HepG2 (cell line): ENCODE measurements around the gene ZBTB46. TPM values are rescaled to one million over a fixed set of nuclear protein-coding genes. Genes with fewer than 3 reads are reported as not detected.
A peak's percentile ranks its signal among the peaks of the same experiment; 100 is the strongest.

Experiments
- CCAR2 ChIP-seq: fragments of 200-400 bp; formaldehyde crosslinking; optimal IDR thresholded peaks from 2 replicates; pipeline ENCODE3; 2018; ENCODE audit warnings: low read depth, mild to moderate bottlenecking, low read length, moderate library complexity
- CREB1 ChIP-seq, 2 experiments: fragments of 450-650 bp in 1 of 2; IDR thresholded peaks; 2 replicates each; pipeline ENCODE4 v1.6.1; 2016 to 2017; ENCODE audit warnings: control low read depth in 1 of 2, mild to moderate bottlenecking in 1 of 2, missing compliant biosample characterization in 1 of 2, missing genetic modification characterization in 1 of 2
- DBP ChIP-seq: sonication (generic); formaldehyde crosslinking; IDR thresholded peaks from 2 replicates; pipeline ENCODE4 v1.4.0; 2020; ENCODE audit warnings: missing genetic modification reagents; ENCODE audit errors: not compliant biosample characterization
- GATAD1 ChIP-seq: IDR thresholded peaks from 2 replicates; pipeline ENCODE4 v1.6.1; 2016; ENCODE audit warnings: missing genetic modification reagents, missing compliant biosample characterization
- HNRNPLL ChIP-seq: fragments of 200-400 bp; formaldehyde crosslinking; IDR thresholded peaks from 2 replicates; pipeline ENCODE4 v1.6.1; 2017; ENCODE audit warnings: mild to moderate bottlenecking, low read depth, low read length; ENCODE audit not compliant: poor library complexity, severe bottlenecking
- HOXA7 ChIP-seq: sonication (generic); formaldehyde crosslinking; IDR thresholded peaks from 2 replicates; pipeline ENCODE4 v1.8.1; 2022; ENCODE audit warnings: mild to moderate bottlenecking, missing genetic modification reagents, moderate library complexity
- JDP2 ChIP-seq: sonication (generic); formaldehyde crosslinking; IDR thresholded peaks from 2 replicates; pipeline ENCODE4 v1.8.1; 2022; ENCODE audit warnings: missing genetic modification reagents, borderline replicate concordance
- TFE3 ChIP-seq: IDR thresholded peaks from 2 replicates; pipeline ENCODE4 v1.6.1; 2016
- ZBTB1 ChIP-seq: sonication (generic); formaldehyde crosslinking; IDR thresholded peaks from 2 replicates; pipeline ENCODE4 v1.4.0; 2020; ENCODE audit warnings: missing genetic modification reagents, borderline replicate concordance
- ZNF577 ChIP-seq: sonication (generic); formaldehyde crosslinking; IDR thresholded peaks from 2 replicates; pipeline ENCODE4 v1.4.0; 2020; ENCODE audit warnings: mild to moderate bottlenecking, low read depth, missing genetic modification reagents, borderline replicate concordance
- ZNF761 ChIP-seq: sonication (generic); formaldehyde crosslinking; conservative IDR thresholded peaks from 2 replicates; pipeline ENCODE4 v1.4.0; 2020; ENCODE audit warnings: mild to moderate bottlenecking, missing genetic modification reagents
- polyA plus RNA-seq, 8 experiments: library from polyadenylated mRNA; depleted of rRNA in 3 of 8; stranded (reverse) in 7 of 8; unstranded in 1 of 8; fragments of >200 nt; fragmentation: Illumina TruSeq in 4 of 8; extraction: Trizol in 4 of 8; gene quantifications; 2 replicates each; pipeline versions ENCODE4 v1.2.1 to v1.2.3, GENCODE V29; 2011 to 2016; ENCODE audit warnings: low read depth in 4 of 8, missing spikeins in 1 of 8, mixed read lengths in 1 of 8; ENCODE audit not compliant: insufficient read depth in 1 of 8
- total RNA-seq, 5 experiments: library from RNA; depleted of rRNA; stranded (reverse); fragments of >200 nt; fragmentation: Illumina TruSeq; extraction: Trizol; gene quantifications; 2 replicates each; pipeline ENCODE4 v1.2.3, GENCODE V29; 2016; ENCODE audit warnings: low read depth in 1 of 5
- TF ChIP-seq, protein P1 (sequence below): sonication (generic); formaldehyde crosslinking; IDR thresholded peaks from 2 replicates; pipeline ENCODE4 v1.4.0; 2020; ENCODE audit warnings: missing genetic modification reagents
- TF ChIP-seq, protein P2 (sequence below): sonication (generic); formaldehyde crosslinking; IDR thresholded peaks from 2 replicates; pipeline ENCODE4 v1.5.0; 2020; ENCODE audit warnings: mild to moderate bottlenecking, missing genetic modification reagents
- TF ChIP-seq, protein P3 (sequence below): sonication (generic); formaldehyde crosslinking; IDR thresholded peaks from 2 replicates; pipeline ENCODE4 v1.4.0; 2020; ENCODE audit warnings: missing genetic modification reagents

ZBTB46 gene
- total and polyA plus RNA-seq, 2 of the 13 experiments (the other 11 are each of a cell fraction or from before 2014, with no cell fraction given) = 1.6 to 13.5 TPM

- TF ChIP-seq TFE3 (CRISPR knock-in tag) (no peak), ZNF761 (CRISPR knock-in tag) (no peak), HNRNPLL (peak; percentile 48), DBP (CRISPR knock-in tag) (no peak), CREB1 (IDR thresholded peaks at IDR 0.05) (no peak), CREB1 (CRISPR knock-in tag; IDR thresholded peaks at IDR 0.05) (no peak), ZNF577 (CRISPR knock-in tag) (no peak), HOXA7 (CRISPR knock-in tag) (no peak), ZBTB1 (peak; percentile 12; the same call in 1 of the 2 replicates), CCAR2 (no peak), JDP2 (CRISPR knock-in tag) (no peak), GATAD1 (CRISPR knock-in tag) (0 out of 2 replicates have a peak, but pooled peaks have one; percentile 19)
- TF ChIP-seq, protein P1, sequence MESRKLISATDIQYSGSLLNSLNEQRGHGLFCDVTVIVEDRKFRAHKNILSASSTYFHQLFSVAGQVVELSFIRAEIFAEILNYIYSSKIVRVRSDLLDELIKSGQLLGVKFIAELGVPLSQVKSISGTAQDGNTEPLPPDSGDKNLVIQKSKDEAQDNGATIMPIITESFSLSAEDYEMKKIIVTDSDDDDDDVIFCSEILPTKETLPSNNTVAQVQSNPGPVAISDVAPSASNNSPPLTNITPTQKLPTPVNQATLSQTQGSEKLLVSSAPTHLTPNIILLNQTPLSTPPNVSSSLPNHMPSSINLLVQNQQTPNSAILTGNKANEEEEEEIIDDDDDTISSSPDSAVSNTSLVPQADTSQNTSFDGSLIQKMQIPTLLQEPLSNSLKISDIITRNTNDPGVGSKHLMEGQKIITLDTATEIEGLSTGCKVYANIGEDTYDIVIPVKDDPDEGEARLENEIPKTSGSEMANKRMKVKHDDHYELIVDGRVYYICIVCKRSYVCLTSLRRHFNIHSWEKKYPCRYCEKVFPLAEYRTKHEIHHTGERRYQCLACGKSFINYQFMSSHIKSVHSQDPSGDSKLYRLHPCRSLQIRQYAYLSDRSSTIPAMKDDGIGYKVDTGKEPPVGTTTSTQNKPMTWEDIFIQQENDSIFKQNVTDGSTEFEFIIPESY (CRISPR knock-in tag) = peak; percentile 17
- TF ChIP-seq, protein P2, sequence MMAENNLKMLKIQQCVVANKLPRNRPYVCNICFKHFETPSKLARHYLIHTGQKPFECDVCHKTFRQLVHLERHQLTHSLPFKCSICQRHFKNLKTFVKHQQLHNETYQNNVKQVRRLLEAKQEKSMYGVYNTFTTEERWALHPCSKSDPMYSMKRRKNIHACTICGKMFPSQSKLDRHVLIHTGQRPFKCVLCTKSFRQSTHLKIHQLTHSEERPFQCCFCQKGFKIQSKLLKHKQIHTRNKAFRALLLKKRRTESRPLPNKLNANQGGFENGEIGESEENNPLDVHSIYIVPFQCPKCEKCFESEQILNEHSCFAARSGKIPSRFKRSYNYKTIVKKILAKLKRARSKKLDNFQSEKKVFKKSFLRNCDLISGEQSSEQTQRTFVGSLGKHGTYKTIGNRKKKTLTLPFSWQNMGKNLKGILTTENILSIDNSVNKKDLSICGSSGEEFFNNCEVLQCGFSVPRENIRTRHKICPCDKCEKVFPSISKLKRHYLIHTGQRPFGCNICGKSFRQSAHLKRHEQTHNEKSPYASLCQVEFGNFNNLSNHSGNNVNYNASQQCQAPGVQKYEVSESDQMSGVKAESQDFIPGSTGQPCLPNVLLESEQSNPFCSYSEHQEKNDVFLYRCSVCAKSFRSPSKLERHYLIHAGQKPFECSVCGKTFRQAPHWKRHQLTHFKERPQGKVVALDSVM = no peak
- TF ChIP-seq, protein P3, sequence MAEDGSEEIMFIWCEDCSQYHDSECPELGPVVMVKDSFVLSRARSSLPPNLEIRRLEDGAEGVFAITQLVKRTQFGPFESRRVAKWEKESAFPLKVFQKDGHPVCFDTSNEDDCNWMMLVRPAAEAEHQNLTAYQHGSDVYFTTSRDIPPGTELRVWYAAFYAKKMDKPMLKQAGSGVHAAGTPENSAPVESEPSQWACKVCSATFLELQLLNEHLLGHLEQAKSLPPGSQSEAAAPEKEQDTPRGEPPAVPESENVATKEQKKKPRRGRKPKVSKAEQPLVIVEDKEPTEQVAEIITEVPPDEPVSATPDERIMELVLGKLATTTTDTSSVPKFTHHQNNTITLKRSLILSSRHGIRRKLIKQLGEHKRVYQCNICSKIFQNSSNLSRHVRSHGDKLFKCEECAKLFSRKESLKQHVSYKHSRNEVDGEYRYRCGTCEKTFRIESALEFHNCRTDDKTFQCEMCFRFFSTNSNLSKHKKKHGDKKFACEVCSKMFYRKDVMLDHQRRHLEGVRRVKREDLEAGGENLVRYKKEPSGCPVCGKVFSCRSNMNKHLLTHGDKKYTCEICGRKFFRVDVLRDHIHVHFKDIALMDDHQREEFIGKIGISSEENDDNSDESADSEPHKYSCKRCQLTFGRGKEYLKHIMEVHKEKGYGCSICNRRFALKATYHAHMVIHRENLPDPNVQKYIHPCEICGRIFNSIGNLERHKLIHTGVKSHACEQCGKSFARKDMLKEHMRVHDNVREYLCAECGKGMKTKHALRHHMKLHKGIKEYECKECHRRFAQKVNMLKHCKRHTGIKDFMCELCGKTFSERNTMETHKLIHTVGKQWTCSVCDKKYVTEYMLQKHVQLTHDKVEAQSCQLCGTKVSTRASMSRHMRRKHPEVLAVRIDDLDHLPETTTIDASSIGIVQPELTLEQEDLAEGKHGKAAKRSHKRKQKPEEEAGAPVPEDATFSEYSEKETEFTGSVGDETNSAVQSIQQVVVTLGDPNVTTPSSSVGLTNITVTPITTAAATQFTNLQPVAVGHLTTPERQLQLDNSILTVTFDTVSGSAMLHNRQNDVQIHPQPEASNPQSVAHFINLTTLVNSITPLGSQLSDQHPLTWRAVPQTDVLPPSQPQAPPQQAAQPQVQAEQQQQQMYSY (CRISPR knock-in tag) = no peak
Observed at GRCh38 chr20:63736893-63737694, 94.0 kb downstream of the ZBTB46 start (continued).
